Measurements from ENCODE around the gene LRRC8D.
A peak's percentile ranks its signal among the peaks of the same experiment; 100 is the strongest.
"Not testable (repeated sequence)": the region's sequence is repeated elsewhere in the genome, so short reads cannot be mapped to it uniquely, and the experiment has no call there.

LRRC8D gene
- total RNA-seq = 18.4 to 106 (median 65.1) reads per million in 18 experiments

DNA sequence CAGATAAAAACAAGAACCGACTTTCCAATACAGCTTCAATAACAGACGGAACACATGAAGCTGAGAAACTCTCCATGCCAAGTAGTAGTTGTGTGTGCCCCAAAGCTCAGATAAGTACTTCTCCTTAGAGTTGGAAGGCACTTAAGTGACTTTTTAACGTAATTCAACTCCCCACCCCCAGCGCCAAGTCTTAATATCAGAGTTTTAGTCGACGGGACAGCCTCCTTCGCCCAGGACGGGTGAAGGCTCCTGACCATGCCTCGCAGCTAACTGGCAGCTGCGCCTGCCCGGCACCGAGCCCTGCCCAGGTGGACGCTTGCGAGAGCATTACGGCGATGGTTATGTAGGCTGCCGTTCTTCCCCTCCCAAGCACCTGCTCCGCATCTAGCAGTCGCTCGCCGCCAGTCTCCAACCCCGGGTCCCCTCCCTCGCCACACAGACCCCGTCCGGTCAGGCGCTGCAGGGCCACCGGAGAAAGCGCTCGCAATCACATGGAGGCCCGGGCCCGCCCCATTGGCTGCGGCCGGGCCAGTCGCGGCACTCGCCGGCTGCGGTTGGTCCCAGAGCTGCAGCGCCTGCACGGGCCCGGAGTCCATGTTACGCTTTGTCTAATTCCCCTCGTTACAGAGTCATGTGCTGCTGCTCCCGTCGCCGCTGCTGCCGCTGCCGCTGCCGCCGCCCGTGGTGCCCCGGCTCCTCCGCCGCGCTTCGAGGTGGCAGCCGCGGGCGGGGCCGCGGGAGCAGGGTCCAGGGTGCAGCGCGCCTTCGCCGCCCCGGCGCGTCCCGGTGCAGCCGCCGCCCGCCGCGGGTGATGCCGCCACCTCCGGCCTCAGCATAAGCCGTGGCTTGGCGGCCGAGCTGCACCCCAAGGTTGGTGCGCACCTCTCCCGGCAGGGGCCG lies at the start of gene LRRC8D:
Gene LRRC8D (plus strand): TSS at position 611 of the 900 bp plus-strand sequence. CDS start 112,037 bp downstream, outside the sequence.
- DNase-seq = peak; percentile 90 to 91

DNA sequence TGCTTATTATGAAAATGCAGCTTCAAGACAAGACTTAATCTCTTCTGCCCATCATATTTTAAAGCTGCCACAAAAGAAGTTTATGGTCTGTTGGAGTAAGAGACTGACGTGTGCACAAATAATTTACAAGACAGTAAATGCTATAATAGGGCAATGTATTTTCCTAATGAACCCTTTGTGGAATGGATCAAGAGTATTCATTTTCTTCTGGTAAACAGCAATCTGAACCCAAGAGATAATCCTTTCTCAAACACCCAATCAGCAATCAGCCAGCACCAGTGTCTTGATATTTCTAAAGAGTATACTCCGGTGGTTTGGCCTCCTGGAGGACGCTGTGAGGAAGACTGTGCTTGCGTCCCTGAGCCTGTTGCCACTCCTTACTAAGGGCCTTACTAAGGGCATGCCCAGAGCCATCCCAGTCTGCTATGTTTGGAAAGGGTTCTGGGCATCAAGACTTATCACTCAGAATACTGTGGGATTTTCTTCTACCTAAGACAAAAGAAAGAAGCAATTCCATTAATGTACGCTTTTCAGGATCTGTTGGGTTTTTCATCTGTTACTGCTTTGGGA lies 48.8 kb upstream of the LRRC8D start:
- DNase-seq = no peak

DNA sequence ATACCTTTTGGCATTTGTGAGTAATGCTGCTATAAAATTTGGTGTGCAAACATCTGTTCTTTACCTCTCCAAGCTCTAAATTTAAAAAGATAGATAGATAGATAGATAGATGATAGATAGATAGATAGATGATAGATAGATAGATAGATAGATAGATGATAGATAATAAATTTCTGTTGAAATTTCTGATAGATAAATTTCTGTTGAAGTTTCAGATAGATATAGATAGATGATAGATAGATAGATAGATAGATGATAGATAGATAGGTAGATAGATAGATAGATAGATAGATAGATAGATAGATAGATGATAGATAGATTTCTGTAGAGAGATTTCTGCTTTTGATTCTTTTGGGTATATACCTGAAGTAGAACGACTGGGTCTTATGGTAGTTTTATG lies 44.7 kb upstream of the LRRC8D start:
- DNase-seq = not testable (repeated sequence)

DNA sequence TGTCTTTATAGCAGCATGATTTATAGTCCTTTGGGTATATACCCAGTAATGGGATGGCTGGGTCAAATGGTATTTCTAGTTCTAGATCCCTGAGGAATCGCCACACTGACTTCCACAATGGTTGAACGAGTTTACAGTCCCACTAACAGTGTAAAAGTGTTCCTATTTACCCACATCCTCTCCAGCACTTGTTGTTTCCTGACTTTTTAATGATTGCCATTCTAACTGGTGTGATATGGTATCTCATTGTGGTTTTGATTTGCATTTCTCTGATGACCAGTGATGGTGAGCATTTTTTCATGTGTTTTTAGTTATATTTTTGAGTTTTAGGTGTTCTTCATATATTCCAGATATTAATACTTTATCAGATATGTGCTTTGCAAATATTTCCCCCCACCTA lies 43.6 kb upstream of the LRRC8D start:
- DNase-seq = not testable (repeated sequence)

DNA sequence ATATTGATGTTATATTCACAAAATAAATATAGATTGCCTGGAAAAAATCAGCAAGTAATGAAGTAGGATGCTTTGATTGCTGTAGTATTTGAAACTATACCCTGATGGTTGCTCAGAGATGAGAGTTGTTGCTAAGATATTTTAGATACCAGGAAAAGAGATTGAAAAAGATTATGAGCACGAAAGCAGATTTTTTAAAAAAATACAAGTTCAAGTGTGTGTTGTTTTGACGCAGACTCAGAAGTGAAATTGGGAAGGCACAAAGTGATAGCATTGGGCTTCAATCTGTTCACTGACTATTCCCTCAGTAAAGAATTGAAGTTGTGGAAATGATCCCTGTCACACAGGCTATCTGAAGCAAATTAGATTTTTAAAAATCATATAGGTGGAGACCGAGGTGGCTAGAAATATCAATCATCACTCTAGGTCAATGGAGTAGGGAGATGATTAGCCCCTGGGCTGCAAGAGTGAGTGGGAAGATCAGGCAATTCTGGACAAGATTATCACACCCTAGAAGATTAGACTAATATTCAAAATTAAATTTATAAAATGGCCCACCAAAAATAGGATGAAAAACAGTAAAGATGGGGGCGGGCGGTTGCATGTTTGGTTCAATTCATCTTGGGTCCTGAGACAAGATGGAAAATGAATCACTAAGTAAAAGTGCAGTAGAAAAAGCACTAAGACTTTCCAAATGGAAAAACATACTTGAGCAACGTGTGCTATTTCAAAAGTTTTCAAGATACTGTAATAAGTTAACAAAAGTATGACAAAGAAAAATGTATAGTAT lies 41.5 kb upstream of the LRRC8D start:
- DNase-seq = no peak

DNA sequence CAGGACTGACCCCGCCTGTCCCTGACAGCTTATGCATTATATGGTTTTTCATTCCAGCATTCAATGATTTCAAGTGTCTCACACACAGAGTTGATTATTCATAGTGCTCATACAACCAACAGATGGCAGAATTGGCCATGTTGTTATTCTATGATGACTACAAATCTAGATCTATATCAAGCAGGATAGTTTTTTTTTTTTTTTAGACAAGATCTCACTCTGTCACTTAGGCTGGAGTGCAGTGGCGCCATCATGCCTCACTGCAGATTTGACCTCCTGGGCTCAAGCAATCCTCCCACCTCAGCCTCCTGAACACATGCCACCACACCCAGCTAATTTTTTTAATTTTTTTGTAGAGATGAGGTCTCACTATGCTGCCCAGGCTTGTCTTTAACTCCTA lies 40.1 kb upstream of the LRRC8D start:
- peak in 1 of 2 donors; percentile 23 for DNase-seq

DNA sequence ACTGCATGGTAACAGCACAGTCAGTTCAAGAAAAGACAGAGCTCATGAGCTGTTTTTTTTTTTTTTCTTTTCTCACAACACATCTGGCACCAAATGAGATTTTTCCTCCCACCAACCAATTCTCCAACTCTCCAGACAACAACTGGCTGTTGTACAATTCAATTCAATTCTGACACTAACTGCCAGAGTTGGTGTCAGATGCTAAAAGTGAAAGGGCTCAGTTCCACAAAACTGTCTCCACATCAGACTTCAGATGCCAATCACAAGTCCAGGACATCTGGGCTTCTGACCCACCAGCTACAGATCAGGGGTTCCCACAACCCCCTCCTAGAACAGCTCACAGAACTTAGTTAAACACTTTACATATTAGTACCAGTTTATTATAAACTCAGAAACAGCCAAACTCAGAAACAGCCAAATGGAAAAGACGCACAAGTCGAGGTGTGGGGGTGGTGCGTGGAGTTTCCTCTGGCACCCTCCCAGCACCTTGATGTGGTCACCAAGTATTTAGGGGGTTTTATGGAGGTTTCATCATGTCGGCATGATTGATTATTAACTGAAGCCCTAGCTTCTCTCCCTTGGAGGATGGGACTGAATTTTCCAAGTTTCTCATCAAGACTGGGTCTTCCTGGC lies 39.2 kb upstream of the LRRC8D start:
- no peak for DNase-seq

DNA sequence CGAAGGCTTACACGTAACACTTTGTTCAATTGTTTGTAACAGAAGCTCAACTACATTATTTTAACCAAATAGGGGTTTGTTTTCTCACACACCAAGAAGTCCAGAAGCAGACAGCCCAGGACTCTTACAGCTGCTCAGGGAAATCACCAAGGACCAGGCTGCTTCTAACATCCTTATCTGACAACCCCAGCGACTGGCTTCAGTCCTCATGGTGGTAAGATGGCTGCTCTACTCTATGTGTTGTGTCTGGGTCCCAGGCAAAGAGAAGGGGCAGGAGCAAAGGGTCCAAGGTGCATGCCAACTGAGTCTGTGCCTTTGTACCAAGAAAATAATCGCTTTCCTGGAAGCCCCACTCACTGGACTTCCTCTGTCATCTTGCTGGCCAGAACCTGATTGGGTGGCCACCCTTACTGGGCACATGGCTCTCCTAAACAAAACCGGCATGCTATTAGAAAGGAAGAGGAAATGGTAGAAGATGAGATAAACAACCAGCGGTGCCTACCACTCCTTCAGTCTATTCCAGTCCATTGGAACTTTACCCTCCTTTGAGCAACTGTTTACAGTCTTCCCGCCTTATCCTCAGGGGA lies 34.1 kb upstream of the LRRC8D start:
- no peak for DNase-seq

DNA sequence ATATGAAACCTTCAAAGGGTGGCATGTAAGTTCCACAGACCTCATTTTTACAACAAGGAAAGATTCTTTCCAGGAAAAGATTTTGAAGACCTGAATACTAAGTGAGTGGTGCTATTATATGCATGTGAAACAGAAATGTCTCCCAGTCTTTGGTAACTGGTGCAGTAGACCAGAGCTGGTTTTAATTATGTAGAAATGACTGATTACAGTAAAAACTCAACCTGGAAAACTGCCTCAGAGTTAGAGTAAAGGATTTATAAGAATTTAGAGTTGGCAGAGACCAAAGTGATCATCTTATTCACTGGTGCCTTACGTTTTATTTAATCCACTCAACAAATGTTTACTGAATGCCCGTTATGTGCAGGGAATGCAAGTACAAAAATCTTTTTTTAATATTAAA lies 30.2 kb upstream of the LRRC8D start:
- DNase-seq = no peak

DNA sequence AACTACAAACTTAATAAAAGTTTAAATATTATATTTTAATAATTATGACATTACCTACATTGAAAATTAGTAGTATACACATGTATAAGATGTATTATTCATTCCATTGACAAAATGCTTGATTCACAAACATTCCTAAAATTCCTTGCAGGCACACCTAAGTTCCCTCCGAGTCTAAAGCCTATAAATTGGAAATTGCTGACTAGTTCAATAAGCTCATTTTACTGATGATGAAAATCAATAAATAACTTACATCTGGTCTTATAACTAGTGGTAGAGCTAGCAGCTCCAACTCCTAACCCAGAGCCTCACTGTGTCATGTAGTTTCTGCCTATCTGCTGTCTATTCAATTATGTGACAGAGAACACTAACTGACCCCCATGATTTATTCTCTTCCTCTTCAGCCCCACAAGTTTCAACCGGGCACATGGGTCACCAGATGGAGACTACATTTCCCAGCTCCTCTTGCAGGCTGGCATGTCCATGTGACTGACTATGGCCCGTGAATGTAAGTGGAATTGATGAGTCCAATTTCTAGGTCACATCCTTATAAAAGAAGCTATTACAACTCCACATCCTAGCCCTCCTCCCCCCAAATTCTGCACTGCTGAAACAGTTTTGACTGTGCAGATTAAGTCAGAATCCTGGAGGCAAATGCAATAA lies 29.6 kb upstream of the LRRC8D start:
- no peak for DNase-seq

DNA sequence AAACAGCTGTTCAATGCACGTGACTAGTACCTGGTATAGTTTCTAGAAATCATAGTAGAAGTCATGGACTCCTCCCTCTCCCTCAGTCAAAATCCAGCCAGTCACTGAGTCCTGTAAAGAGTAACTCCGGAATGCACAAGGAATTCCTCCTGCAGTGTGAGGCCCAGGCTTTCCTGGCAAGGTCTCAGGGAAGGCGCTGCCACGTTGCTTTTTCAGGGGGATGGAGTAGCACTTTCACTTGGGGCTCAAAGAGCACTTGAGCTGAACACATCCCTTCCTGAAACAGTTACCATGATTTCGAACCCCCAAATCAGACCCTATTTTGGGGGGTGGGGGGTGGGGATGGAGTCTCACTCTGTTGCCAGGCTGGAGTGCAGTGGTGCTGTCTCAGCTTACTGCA lies 26.4 kb upstream of the LRRC8D start:
- no peak for DNase-seq

DNA sequence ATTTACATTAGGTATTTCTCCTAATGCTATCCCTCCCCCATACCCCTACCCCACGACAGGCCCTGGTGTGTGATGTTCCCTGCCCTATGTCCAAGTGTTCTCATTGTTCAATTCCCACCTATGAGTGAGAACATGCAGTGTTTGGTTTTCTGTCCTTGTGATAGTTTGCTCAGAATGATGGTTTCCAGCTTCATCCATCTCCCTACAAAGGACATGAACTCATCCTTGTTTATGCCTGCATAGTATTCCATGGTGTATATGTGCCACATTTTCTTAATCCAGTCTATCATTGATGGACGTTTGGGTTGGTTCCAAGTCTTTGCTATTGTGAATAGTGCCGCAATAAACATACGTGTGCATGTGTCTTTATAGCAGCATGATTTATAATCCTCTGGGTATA lies 25.3 kb upstream of the LRRC8D start:
- not testable (repeated sequence) for DNase-seq

DNA sequence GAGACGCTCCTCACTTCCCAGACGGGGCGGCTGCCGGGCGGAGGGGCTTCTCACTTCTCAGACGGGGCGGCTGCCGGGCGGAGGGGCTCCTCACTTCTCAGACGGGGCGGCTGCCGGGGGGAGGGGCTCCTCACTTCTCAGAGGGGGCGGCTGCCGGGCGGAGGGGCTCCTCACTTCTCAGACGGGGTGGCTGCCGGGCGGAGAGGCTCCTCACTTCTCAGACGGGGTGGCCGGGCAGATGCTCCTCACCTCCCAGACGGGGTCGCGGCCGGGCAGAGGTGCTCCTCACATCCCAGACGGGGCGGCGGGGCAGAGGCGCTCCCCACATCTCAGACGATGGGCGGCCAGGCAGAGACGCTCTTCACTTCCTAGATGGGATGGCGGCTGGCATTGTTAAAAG lies 23.0 kb upstream of the LRRC8D start:
- DNase-seq = not testable (repeated sequence)

DNA sequence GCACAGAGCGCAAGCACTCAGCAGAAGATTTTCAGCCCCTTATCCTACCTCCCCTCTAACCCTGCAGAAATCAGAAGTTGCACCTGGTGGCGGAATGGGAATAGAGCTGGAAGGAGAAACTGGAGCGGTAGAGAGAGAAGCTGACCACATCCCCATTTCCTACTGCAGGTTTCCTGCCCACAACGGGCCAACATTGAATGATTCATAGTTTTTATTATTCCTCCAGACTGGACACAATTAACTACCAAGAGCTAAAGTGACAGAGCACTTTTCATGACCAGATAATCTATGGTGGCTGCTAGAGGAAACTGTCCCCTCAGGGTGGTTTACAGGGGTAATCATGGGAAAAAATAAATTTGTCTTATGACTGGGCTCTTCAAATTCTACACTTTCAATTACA lies 21.3 kb upstream of the LRRC8D start:
- peak; percentile 26 to 48 for DNase-seq

DNA sequence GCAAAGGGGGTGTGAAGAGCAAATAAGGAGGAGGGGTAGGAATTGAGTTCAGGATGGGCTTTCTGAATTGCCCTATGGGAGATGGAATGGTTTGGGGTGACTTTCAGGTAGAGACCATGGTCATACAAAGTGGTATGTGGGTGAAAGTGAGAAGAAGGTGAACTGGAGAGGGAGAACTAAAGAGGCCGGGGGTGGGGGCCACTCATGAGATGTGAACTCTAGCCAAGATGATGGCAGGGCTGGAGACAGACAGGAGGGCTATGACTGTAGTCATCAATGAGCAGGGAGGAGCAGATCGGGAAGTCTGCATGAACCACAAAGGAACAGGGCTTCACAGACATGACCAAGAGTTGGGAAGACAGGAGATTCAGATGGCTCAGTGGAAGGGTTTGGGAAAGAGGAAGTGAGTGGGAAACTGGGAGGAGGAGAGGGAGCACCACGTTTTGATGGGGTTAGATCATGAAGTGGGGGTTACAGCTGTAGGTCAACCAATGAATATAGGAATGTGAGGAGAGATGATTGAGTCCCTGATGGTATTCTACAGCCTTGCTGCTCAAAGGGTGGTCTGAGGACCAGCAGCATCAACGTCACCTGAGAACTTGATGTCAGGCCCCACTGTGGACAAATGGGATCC lies 20.7 kb upstream of the LRRC8D start:
- no peak for DNase-seq

DNA sequence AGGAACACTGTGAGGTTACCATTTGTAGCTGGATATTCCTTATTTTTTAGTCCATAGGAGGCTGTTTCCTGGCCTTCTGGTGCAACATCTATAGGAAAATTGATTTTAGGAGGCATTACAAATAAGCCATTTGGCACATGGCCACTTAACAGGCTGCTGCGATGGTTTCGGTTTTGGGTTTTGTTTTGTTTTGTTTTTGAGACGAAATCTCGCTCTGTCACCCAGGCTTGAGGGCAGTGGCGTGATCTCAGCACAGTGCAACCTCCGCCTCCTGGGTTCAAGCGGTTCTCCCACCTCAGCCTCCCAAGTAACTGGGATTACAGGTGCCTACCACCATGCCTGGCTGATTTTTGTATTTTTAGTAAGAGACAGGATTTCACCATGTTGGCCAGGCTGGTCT lies 20.1 kb upstream of the LRRC8D start:
- no peak for DNase-seq

DNA sequence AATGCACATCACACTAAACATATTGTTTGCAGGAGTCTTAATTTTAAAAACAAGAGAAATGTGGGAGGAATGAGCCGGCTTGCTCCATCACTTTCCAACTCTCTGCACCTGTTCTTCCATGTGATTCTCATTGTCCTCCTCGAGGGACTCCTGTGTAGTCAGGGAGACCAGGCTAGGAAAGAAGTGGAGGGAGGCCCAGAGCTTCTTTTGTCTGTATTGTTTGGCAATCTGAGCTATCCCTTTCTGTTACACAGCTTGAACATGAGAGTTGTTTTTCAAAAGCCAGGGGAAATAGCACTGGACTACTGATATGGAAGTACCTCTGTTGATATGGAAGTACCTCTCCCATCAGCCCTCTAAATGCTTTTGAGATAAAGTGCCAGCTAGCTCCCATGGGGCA lies 18.8 kb upstream of the LRRC8D start:
- DNase-seq = no peak

DNA sequence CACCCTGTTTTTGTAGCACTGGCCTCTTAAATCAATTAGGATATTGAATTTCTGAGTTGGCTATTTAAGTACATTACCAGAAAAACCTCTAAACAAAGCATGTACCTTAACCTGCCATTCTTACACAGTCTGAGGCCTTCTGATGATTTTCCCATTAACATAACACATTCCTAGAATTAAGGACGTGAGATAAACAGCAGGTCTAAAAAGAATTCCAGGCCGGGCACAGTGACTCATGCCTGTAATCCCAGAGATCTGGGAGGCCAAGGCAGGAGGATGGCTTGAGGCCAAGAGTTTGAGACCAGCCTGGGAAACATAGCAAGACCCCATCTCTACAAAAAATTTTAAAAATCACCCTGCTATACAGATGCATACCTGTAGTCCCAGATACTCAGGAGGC lies 18.0 kb upstream of the LRRC8D start:
- DNase-seq = no peak

DNA sequence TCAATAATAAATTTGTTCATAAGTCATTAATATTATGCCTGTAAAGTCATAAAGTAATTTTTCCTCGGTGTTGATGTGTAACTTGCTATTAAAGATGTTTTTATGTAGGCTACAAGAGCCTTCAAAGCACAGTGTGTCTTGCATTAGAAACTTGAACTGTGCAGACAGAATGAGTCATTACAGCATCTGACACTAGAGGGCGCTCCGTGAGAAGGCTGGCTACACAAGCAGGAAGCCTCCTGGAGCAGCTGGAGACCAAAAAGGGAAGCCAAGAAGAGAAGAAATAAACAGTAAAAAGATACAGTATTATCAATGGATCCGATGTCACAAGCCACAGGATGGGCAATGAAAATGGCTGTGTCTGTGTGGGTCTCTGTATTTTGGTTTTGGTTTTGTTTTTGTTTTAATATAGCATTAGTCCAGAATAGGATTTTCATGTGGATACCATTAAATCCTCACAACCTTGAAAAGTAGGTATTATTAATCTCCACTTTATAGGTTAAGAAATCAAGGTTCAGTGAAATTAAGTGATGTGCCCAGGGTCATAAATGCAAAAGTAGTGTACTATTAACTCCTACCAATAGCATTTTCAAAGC lies 16.1 kb upstream of the LRRC8D start:
- peak; percentile 92 to 94 for DNase-seq

DNA sequence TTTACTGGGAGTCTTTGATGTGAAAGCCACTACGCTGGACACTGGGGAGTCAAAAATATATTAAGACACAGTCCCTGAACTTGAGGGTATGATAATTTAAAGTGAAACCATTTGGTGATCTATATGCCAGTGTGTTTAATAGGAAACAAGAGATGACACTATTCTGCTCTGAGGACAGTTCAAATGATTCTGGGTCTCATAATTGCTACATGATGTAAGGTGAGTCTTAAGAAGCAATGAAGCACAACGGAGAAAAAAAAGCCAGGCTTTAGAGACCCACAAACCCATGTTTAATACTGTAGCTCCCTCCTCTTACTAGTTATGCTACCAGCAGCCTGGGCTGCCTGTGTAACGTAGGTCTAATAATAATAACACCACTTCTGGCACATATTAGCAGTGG lies 14.2 kb upstream of the LRRC8D start:
- DNase-seq = no peak

DNA sequence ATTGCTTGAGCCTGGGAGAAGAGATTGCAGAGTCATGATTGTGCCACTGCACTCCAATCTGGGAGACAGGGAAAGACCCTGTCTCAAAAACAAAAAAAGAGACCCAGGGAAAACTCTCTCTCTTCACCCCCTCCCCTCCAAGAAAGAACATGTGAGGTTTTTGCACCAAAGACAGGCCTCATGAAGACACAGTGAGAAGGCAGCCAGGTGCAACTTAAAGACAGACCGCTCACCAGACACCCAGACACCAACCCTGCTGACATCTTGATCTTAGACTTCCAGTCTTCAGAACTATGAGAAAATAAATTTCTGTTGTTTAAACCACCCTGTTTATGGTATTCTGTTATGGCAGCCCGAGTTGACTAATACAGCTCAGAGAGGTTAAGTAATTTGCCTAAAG lies 13.3 kb upstream of the LRRC8D start:
- DNase-seq = no peak
